Cardiac fibroblast (primary cell): Measurements from ENCODE around the gene TNFRSF21.

ENCODE experiments used
- DNase-seq, 2 donors: peaks; one replicate each; pipeline versions ENCODE4 v3.0.0 to v3.0.0-alpha.2; 2010; ENCODE audit warnings: low read depth in 2 of 2
- H3K4me3 ChIP-seq, 2 donors: replicated peaks in 1 of 2; 1 replicate in 1 of 2; 2 replicates in 1 of 2; pipeline ENCODE4 v1.5.1; 2011; ENCODE audit warnings: low read depth in 2 of 2, low read length in 2 of 2, mild to moderate bottlenecking in 2 of 2, moderate library complexity in 1 of 2
- TF ChIP-seq, protein P1 (sequence below): IDR thresholded peaks from one replicate; pipeline ENCODE4 v1.5.1; 2011; ENCODE audit warnings: low read depth, mild to moderate bottlenecking, low read length, inconsistent platforms

The TNFRSF21 gene

DNA sequence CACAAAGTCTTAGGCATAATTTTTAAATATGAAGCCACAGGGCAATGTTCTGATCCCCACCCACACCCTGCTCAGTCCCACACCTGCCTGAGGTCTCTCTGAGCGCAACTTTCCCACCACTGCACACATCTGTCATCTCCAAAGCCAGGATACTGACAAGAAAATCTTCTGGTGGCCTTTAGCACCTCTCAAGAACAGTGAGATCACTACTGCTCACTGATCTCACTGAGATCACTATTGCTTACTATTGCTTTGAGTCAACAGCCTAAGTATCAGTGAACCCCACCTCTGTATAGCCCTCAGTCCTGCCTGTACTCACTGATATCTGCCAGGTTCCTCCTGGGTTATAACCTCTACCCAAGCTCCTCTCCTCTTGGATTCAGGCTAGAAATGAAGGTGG lies 6.4 kb downstream of the TNFRSF21 start:
- TF ChIP-seq, protein P1, sequence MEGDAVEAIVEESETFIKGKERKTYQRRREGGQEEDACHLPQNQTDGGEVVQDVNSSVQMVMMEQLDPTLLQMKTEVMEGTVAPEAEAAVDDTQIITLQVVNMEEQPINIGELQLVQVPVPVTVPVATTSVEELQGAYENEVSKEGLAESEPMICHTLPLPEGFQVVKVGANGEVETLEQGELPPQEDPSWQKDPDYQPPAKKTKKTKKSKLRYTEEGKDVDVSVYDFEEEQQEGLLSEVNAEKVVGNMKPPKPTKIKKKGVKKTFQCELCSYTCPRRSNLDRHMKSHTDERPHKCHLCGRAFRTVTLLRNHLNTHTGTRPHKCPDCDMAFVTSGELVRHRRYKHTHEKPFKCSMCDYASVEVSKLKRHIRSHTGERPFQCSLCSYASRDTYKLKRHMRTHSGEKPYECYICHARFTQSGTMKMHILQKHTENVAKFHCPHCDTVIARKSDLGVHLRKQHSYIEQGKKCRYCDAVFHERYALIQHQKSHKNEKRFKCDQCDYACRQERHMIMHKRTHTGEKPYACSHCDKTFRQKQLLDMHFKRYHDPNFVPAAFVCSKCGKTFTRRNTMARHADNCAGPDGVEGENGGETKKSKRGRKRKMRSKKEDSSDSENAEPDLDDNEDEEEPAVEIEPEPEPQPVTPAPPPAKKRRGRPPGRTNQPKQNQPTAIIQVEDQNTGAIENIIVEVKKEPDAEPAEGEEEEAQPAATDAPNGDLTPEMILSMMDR, result no peak
- no peak overlapping the region for H3K4me3 ChIP-seq
- no peak for DNase-seq

DNA sequence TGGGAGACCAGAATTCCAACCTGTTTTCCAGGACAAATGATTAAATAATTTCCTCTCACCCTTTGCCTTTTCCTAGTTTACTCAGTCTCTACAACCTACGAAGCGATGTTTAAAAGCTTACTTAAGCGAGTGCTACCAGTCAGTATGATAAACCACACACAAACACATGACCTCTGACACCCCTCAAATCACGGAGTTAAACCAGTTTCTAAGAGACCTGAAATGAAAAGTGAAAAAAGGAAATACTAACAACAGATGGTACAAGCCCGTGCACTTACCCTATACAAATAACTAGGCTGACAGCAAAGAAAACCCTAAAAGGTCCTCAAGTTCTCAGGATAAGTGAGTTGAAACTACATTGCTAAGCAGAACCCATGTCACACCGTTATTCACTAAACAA lies 7.7 kb downstream of the TNFRSF21 start:
- DNase-seq, result no peak
- TF ChIP-seq, protein P1, result no peak
- no peak overlapping the region for H3K4me3 ChIP-seq

DNA sequence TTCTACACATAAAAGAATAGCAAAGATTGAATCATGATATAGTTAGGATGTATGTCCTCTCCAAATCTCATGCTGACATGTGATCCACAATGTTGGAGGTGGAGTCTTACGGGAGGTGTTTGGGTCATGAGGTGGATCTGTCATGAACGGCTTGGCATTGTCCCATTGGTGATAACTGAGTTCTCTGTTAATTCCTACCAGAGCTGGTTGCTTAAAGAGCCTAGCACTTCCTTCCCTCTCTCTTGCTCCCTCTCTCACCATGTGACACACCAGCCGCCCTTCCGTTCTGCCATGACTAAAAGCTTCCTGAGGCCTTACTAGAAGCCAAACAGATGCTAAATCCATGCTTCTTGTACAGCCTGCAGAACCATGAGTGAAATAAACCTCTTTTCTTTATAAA lies 8.3 kb downstream of the TNFRSF21 start:
- H3K4me3 ChIP-seq, result no peak overlapping the region
- no peak for DNase-seq

DNA sequence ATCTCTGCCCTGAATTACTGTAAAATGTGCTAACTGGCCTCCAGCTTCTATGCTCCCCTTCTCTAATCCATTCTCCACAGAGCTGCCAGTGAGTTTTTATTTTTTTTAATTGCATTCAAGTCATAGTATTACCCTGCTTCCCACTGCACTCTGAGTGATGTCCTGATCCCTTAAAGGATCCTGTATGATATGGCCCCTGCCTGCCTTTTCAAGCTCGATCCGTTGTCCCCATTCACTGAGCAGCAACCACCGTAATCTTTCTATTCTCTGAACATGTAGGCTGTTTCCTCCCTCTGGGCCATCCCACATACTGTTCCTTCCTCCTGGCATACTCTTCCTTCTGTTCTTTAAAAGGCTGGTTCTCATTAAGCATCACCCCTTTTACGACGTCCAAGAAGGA lies 9.3 kb downstream of the TNFRSF21 start:
- H3K4me3 ChIP-seq, result no peak overlapping the region
- no peak for DNase-seq
- TF ChIP-seq, protein P1, result no peak

More for the DNA sequence above, 8.3 kb downstream of the TNFRSF21 start:
- TF ChIP-seq, protein P1, result no peak

DNA sequence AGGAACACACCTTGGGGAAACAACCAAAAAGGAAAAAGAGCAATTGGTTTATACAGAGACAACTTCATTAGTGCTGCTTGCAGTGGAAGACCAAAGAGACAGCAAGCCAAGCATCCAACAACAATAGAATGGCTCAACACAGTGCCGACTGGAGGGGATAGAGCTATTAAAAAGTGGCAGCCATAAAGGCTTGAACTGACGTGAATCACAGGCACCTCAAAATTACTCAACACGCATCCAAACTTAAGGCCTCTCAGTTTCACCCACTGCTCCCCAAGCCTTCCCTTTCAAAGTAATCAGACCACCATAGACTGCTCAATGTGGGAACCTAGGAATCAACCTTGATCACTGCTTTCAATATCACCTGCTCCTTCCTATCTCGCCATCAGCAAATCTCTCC lies 9.7 kb downstream of the TNFRSF21 start:
- DNase-seq, result no peak
- TF ChIP-seq, protein P1, result no peak

DNA sequence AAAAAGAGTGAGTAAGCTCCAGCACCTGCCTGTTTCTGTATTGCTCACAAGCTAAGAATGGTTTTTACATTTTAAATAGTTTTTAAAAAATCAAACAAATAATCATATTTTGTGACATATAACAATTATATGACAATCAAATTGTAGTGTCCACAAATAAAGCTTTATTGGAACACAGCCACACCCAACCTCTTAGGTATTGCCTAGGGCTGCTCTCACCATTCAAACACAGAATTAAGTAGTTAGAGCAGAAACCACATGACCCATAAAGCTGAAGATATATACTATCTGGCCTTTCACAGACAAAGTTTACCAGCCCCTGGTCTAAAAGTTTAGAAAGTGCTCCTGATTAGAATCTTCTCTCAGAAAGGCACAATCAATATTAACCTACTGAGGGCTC lies 11.2 kb downstream of the TNFRSF21 start:
- TF ChIP-seq, protein P1, result no peak
- H3K4me3 ChIP-seq, result no peak overlapping the region
- no peak for DNase-seq

More for the DNA sequence above, 9.7 kb downstream of the TNFRSF21 start:
- H3K4me3 ChIP-seq, result no peak overlapping the region

DNA sequence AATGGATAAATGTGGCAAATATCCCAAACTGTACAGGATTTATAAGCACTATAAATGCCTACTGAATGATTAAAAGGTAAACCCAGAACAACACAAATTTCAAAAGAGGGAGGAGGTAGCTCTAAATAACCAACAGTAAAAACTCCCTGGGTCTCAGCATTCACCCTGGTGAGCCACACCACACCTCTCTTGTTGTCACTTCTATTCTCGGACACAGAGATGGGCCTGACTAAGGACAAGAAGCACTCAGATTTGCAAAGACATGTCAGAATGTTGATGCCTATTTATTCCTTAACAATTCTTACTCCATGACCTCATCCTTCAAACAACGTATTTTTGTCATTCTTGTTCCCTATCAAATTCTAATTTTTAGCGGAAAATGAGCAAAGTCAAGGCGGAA lies 14.7 kb downstream of the TNFRSF21 start:
- TF ChIP-seq, protein P1, result no peak
- DNase-seq, result no peak
- H3K4me3 ChIP-seq, result no peak overlapping the region
